HG03097 (cell line): ENCODE data around the gene RUFY1.
"Not testable (repeated sequence)": the region's sequence is repeated elsewhere in the genome, so short reads cannot be mapped to it uniquely, and the experiment has no call there.

Source experiments
- ATAC-seq: cut with Tn5 transposase; IDR thresholded peaks from one replicate; pipeline ENCODE4 v1.9.1; 2021; ENCODE audit not compliant: unreplicated experiment, low FRiP score

Gene RUFY1

GRCh38 chr5:179534431-179534830 is 15.9 kb upstream of the RUFY1 start:
- no peak for ATAC-seq

DNA sequence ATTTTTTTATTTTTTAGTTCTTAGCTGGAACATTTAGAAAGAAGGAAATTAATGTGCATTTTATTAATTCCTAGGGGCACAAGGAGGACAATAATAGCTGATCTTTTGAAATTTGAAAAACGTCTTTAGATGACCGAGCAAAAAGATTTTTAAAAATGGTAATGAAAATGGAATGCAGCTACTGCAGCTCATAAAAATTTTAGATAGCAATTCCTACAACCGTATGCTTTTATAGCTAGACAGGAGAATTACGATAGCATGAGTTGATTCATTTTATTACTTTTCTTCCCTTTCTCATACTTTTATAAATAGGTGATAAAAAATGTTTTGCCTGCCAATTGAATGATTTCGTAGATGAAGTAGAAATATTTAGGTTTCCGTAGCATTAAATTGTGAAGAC is 13.7 kb upstream of the RUFY1 start:
- no peak for ATAC-seq

- ATAC-seq = no peak
These were observed 8.2 kb upstream of the RUFY1 start for GRCh38 chr5:179542170-179542569.

GRCh38 chr5:179543275-179543674 is 7.1 kb upstream of the RUFY1 start:
- ATAC-seq = not testable (repeated sequence)

- ATAC-seq = no peak
These were observed 2.7 kb downstream of the RUFY1 start for GRCh38 chr5:179553006-179553405.

GRCh38 chr5:179553875-179554274 is 3.5 kb downstream of the RUFY1 start:
- ATAC-seq = no peak

DNA sequence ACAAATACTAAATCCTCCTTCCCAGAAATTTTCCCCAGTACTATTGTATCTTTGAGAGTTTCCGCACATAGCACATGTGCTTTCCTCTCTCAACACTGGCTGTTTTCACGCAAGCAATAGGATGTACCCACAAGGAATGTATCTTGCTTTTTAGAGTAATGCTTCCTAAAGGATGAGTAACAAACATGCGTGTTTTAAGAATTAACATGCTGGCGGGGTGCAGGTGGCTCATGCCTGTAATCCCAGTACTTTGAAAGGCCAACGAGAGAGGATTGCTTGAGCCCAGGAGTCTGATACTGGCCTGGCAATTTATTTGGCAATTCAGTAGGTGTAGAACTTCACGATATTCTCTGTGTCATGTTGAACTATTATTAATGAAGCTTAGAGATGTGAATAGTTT is 4.6 kb downstream of the RUFY1 start:
- ATAC-seq = no peak

GRCh38 chr5:179558261-179558799 is 8.0 kb downstream of the RUFY1 start:
- not testable (repeated sequence) for ATAC-seq

GRCh38 chr5:179558932-179559283 is 8.6 kb downstream of the RUFY1 start:
- no peak for ATAC-seq

DNA sequence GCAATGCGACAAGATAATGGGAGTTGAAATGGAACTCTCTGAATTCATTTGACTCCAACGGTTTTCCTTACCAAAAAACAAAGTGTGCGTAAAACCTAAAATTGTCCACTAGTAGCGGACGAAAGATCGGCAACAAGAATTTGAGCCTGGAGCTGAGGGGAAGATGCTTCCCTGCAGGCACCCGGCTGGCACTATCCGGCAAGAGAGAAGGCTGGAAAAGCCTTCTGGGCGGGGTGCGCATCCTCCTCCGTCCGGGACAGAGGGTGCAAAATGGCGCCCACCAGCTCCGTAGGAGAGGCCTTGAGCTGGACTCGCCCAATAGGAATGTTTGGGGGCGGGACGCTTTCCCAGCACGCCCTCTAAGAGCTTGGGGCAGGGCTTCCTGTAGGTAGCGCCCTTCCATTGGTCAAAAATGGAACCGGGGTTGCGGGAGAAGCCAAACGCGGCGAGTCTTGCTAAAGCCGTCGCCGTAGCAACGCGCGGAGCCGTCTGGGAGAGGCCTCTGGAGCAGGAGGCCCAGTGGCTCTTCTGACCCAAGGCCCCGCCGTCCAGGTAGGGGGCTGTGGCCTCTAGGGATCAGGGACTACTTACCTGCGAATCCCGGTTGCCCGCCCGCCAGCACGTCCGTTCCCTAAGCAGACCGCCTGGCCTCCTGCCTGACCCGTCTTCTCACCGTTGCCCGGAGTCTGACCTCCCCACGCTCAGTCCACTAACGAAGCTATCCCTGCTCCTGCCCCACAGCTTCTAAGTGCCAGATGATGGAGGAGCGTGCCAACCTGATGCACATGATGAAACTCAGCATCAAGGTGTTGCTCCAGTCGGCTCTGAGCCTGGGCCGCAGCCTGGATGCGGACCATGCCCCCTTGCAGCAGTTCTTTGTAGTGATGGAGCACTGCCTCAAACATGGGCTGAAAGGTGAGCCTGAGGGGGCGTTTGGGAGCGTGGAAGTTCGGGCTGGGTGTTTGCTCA is 9.2 kb downstream of the RUFY1 start:
- peak; percentile 99 for ATAC-seq

- no peak for ATAC-seq
These were observed 14.2 kb downstream of the RUFY1 start for GRCh38 chr5:179564526-179564925.

DNA sequence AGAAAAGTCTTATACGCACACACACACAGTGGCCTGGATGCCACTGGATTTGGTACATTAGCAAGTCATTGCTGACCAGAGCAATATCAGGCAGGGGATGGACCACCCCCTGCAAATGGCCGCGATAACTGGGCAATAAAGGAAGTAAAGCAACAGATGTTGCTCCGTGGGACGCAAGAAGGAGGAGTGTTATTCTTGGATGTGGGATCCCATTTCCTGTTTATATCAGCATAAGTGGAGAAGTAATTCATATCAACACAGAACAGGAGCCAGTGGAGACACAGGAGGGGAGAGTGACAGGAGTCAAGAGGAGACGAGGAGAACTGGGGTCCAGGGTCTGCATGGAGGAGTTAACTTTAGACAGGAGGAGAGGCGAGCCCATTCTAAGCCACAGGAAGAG is 18.4 kb downstream of the RUFY1 start:
- ATAC-seq = no peak

DNA sequence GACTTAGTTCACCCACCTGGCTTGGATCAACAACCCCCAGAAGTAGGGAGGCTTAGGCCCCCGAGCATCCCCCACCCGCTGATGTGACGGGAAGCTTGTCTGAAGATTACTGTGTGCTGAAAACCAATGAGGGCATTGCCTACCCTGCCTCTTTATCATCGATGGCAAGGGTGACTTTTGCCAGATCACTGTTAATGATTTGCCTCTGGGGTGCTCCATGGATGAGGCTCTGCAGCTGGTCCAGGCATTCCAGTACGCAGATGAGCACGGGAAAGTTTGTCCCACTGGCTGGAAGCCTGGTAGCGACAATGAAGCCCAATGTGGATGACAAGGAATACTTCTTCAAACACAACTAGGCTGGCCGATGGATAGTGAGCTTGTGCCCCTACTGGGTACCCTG is 22.0 kb downstream of the RUFY1 start:
- no peak for ATAC-seq

DNA sequence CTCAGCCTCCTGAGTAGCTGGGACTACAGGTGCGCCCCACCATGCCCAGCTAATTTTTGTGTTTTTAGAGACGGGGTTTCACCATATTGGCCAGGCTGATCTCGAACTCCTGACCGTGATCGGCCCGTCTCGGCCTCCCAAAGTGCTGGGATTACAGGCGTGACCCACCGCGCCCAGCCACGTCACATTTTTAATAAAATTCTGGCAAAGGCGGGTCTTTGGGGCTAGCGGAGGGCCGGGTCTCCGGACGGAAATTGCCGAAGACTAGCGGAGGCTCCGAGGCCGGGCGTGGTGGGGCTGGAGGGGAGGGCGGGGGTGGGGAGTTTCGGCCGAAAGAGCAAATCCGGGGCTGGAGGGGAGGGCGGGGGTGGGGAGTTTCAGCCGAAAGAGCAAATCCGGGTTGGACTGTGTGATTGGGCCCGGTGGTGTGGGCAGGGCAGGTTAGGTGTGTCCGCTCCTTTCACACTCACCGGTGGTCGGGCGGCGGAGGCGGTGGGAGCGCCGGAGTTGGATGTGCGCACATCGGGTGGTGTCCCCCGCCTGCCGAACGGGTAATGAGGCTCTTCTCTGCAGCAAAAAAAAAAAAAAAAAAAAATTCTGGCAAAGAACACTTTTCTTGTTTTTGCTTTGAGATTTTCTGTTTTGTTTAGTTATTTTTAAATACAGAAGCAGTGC is 27.1 kb downstream of the RUFY1 start:
- ATAC-seq = no peak

- no peak for ATAC-seq
These were observed 35.6 kb downstream of the RUFY1 start for GRCh38 chr5:179585941-179586401.

- no peak for ATAC-seq
These were observed 37.8 kb downstream of the RUFY1 start for GRCh38 chr5:179588166-179588565.

DNA sequence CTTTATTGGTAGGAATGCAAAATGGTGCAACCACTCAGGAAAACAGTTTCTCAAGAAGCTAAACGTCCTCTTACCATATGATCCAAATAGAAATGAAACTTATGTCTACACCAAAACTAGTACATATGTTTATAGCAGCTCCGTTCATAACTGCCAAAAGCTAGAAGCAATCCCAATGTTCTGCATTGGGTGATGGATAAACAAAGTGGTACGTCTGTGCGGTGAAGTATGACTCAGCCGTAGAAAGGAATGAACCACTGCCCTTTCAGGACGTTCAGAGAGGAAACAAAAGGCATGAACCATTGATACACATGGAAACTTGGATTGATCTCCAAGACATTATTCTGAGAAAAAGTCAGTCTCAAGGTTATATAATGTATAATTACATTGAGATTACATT is 45.6 kb downstream of the RUFY1 start:
- no peak for ATAC-seq

DNA sequence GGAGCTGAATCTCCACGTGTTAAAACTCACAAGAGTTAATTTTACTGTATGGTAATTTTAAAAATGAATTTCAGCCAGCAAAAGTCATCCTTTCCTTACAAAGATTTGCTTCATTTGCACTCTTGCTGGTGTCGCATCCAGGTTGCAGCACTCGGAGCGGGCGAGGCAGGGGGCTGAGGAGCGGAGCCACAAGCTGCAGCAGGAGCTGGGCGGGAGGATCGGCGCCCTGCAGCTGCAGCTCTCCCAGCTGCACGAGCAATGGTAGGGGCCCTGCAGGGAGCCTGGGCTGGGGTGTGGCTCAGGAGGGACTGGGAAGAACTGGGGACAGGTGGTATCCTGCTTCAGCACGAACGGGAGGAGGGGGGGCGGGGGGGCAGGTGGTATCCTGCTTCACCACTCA is 46.1 kb downstream of the RUFY1 start:
- no peak for ATAC-seq

GRCh38 chr5:179599100-179599499 is 48.7 kb downstream of the RUFY1 start:
- no peak for ATAC-seq

DNA sequence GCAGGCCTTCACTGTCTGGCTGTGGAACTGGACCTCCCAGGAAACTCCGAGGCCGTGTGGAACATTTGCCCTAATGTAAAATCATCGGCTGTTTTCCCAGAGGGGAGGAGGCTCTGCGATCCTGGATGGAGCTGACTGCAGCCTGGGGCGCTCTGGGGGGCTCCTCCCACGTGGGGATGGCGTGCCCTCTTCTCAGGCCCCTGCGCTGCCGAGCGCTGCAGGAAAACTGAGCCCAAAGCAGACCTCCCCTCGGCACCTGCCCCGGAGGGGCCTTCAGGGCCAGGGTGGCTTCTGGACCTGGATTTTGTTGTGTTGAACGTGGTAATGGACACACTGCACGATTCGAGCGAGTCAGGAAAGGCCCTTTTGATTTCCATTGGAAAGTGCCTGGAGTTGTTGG is 49.2 kb downstream of the RUFY1 start:
- ATAC-seq = no peak

GRCh38 chr5:179599973-179600372 is 49.6 kb downstream of the RUFY1 start:
- no peak for ATAC-seq
